Gastroesophageal sphincter (tissue), 3 donors: Measurements from ENCODE around the gene SSH3.

Experiments
- CTCF ChIP-seq, 4 experiments: fragments of 200-600 bp in 2 of 4; fragments of 450-650 bp in 2 of 4; sonication (generic) in 1 of 4; IDR thresholded peaks; one replicate each; pipeline ENCODE4 v1.5.1; 2017 to 2019; ENCODE audit warnings: antibody characterized with exemption in 4 of 4, mild to moderate bottlenecking in 2 of 4, moderate library complexity in 2 of 4
- EP300 ChIP-seq: sonication (generic); formaldehyde crosslinking; IDR thresholded peaks from one replicate; pipeline ENCODE4 v1.6.1; 2017; ENCODE audit warnings: antibody characterized with exemption, mild to moderate bottlenecking
- POLR2A ChIP-seq, 2 donors: fragments of 450-650 bp; IDR thresholded peaks; one replicate each; pipeline ENCODE4 v1.6.1; 2017; ENCODE audit warnings: antibody characterized with exemption in 2 of 2, mild to moderate bottlenecking in 2 of 2, moderate library complexity in 1 of 2

DNA sequence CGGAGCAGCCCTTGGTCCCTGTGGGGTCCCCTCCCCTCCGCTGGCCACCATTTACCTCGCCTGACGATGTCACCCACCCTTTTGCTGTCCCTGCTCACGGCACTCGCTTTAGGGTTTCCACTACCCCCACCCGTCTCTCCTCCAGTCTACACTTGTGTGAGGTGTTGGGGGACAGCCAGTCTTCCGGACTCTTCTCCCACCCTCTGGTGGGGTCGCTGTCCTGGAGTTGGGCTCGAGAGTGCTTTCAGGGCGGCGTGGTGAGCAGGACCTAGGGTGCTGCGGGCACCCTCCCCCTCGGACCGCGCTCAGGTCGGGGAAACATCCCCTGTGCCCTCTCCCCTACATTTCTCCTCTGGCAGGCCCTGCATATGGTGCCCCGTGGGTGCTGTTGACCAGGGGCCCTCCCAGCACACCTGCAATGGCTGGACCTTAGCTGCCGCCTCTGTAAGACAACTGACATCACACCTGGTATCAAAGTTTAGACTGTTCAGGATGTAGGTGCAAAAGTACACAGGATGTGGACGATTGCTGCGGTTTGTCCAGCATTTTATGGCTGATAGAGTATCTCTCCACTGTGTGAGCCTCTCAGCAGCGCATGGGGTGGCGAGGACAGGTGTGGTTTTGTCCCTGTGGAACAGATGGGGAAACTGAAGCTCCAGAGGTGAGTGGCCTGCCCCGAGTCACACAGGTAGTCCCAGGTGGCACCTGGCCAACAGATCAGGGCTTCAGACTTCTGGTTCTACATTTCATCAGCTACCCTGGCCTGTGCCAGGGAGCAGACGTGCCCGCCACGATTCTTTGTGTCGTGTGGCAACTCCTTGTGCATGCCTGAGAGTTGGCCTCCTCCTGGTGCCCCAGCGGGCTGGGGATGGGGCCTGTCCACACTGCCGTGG lies 35.9 kb upstream of the SSH3 start:
- TF ChIP-seq CTCF (IDR thresholded peaks at IDR 0.05) (no peak), POLR2A (IDR thresholded peaks at IDR 0.05) (no peak), EP300 (no peak)
